ENCODE data around the gene POLR1E. TPM values are rescaled to one million over a fixed set of nuclear protein-coding genes. Genes with fewer than 3 reads are reported as not detected.
A peak's percentile ranks its signal among the peaks of the same experiment; 100 is the strongest.

Gene POLR1E
- total and polyA plus RNA-seq, 9 of the 15 experiments (the other 6 are each of a cell fraction or from before 2014, with no cell fraction given), result 18.9 to 102 (median 74.4) TPM

GRCh38 chr9:37465249-37466036 lies 20.3 kb upstream of the POLR1E start, which contains the start of gene ZBTB5 (continued):
- TF ChIP-seq SIN3A (IDR thresholded peaks at IDR 0.05; ENCODE audit: borderline replicate concordance in 2 of 2, control insufficient read depth in 1 of 2, low read depth in 2 of 2, low read length in 2 of 2) (peak; percentile 8 to 73; a peak in 1 of 4 replicates), TAF1 (IDR thresholded peaks at IDR 0.05; ENCODE audit: control insufficient read depth, extremely low read depth, insufficient read depth, low read length, severe bottlenecking) (peak; percentile 81), NEUROD1 (IDR thresholded peaks at IDR 0.05; ENCODE audit: borderline replicate concordance, low read depth, low read length, partially characterized antibody) (peak; percentile 76), NRF1 (conservative IDR thresholded peaks at IDR 0.05 in 1 of 2, IDR thresholded peaks at IDR 0.05 in 1 of 2) (peak; percentile 42 to 43; a peak in 2 of 4 replicates), POLR2AphosphoS5 (IDR thresholded peaks at IDR 0.05; ENCODE audit: control insufficient read depth, insufficient read depth, low read depth, low read length) (peak; percentile 85), RNF219 (CRISPR knock-in tag; IDR thresholded peaks at IDR 0.05) (no peak), FOXK2 (conservative IDR thresholded peaks at IDR 0.05 in 1 of 2, IDR thresholded peaks at IDR 0.05 in 1 of 2; ENCODE audit: low read depth in 2 of 2) (peak; percentile 90 to 91), ASH1L (IDR thresholded peaks at IDR 0.05; ENCODE audit: borderline replicate concordance, low read depth, partially characterized antibody) (peak; percentile 96), CBFA2T3 (IDR thresholded peaks at IDR 0.05) (no peak), RAD51 (IDR thresholded peaks at IDR 0.05; ENCODE audit: borderline replicate concordance, low read depth) (peak; percentile 51; the same call in 1 of the 2 replicates), RCOR1 (IDR thresholded peaks at IDR 0.05; ENCODE audit: borderline replicate concordance in 1 of 2, low read depth in 2 of 2, low read length in 2 of 2) (no peak), TEAD1 (CRISPR knock-in tag; IDR thresholded peaks at IDR 0.05) (peak in 1 of 2 experiments; percentile 5; a peak in 2 of 4 replicates), GTF3C2 (IDR thresholded peaks at IDR 0.05; ENCODE audit: borderline replicate concordance, extremely low read depth, insufficient read length) (no peak), CREB3L1 (IDR thresholded peaks at IDR 0.05; ENCODE audit: borderline replicate concordance, low read depth) (0 out of 2 replicates have a peak, but pooled peaks have one; percentile 21)

Data from K562 (cell line).